Uterus (tissue), 4 donors: ENCODE data around the gene HJV. TPM values are rescaled to one million over a fixed set of nuclear protein-coding genes. Genes with fewer than 3 reads are reported as not detected.

Source experiments
- DNase-seq, 2 donors: peaks; one replicate each; pipeline ENCODE4 v3.0.0-alpha.2; 2019 to 2020
- H3K27ac ChIP-seq, 2 donors: fragments of 200-600 bp; sonication (generic); 1 replicate in 1 of 2; 2 replicates in 1 of 2; pipeline ENCODE4 v1.5.1; 2016 to 2018
- H3K27me3 ChIP-seq, 2 donors: fragments of 200-600 bp; sonication (generic); one replicate each; pipeline ENCODE4 v1.5.1; 2018 to 2019; ENCODE audit warnings: control low read depth in 1 of 2
- H3K36me3 ChIP-seq, 2 donors: fragments of 200-600 bp; sonication (generic); one replicate each; pipeline ENCODE4 v1.5.1; 2019; ENCODE audit warnings: control low read depth in 1 of 2
- H3K4me1 ChIP-seq, 2 donors: fragments of 200-600 bp; sonication (generic); one replicate each; pipeline ENCODE4 v1.5.1; 2018 to 2019; ENCODE audit warnings: control low read depth in 1 of 2
- H3K4me3 ChIP-seq, 2 donors: fragments of 200-600 bp; sonication (generic); 1 replicate in 1 of 2; 2 replicates in 1 of 2; pipeline ENCODE4 v1.5.1; 2018 to 2019; ENCODE audit warnings: mild to moderate bottlenecking in 1 of 2
- H3K9me3 ChIP-seq, 2 donors: fragments of 200-600 bp; sonication (generic); one replicate each; pipeline ENCODE4 v1.5.1; 2019; ENCODE audit warnings: control low read depth in 1 of 2
- POLR2A ChIP-seq, 2 donors: fragments of 450-650 bp; IDR thresholded peaks; one replicate each; pipeline ENCODE4 v1.6.1; 2016; ENCODE audit warnings: antibody characterized with exemption in 2 of 2, mild to moderate bottlenecking in 1 of 2, moderate library complexity in 1 of 2
- intact Hi-C: fragments of 100-400 bp; cut with DNase I; formaldehyde crosslinking; loops from one replicate; pipeline ENCODE4 v1.15.1; 2023; ENCODE audit warnings: low total_unique reads
- total RNA-seq, 4 donors: library from RNA; depleted of rRNA in 3 of 4; stranded (reverse); fragments of >200 nt in 3 of 4; gene quantifications; one replicate each; pipeline versions ENCODE4 v1.1.0 to v1.2.4, GENCODE V29; 2014 to 2023
- TF ChIP-seq, protein P1 (sequence below), 4 experiments: fragments of 200-600 bp in 2 of 4; fragments of 450-650 bp in 2 of 4; sonication (generic) in 2 of 4; IDR thresholded peaks; one replicate each; pipeline ENCODE4 v1.5.1; 2016 to 2019; ENCODE audit warnings: antibody characterized with exemption in 4 of 4, mild to moderate bottlenecking in 2 of 4, moderate library complexity in 1 of 4
- donor health status: DM: yes; HTN: yes; CAD: no.

HJV gene
- total RNA-seq, 4 donors from 2014 or later: not detected

DNA sequence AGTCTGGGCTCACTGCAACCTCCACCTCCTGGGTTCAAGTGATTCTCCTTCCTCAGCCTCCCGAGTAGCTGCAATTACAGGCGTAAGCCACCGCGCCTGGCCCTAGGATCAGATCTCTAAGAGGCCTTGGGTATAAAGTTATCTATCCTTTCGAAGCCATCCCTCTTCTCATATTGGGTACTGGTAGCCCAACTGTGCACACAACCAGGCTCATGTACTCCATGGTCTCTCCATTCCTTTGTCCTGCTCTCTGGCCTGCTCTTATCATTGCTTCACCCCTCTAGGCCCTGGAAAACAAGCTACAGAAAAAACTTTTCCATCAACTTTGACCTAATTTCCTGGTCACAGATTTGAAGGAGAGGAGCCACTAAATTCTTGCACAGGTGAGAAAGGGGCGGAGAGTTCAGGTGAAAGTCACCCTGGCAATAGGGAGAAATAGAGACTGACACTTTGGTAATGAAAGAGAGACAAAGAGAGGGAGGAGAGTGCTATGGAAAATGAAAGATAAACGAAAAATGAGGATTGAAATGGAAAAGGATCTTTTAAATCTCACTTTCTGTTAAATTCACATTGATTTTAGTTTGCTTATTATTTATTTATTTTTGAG lies 31.2 kb downstream of the HJV start:
- Histone ChIP-seq H3K9me3 (no peaks in the 10 kb centered on the region), H3K36me3 (peaks cover 0 to 3% of the 10 kb centered on the region in 2 donors), H3K27ac (peak overlapping the region; percentile 96 to 100), H3K4me3 (no peak overlapping the region), H3K4me1 (no peaks in the 10 kb centered on the region), H3K27me3 (no peaks in the 10 kb centered on the region)
- DNase-seq: peak; percentile 16 to 44
- intact Hi-C loops: no loop called here
- no peak for TF ChIP-seq POLR2A (IDR thresholded peaks at IDR 0.05)
- TF ChIP-seq, protein P1, sequence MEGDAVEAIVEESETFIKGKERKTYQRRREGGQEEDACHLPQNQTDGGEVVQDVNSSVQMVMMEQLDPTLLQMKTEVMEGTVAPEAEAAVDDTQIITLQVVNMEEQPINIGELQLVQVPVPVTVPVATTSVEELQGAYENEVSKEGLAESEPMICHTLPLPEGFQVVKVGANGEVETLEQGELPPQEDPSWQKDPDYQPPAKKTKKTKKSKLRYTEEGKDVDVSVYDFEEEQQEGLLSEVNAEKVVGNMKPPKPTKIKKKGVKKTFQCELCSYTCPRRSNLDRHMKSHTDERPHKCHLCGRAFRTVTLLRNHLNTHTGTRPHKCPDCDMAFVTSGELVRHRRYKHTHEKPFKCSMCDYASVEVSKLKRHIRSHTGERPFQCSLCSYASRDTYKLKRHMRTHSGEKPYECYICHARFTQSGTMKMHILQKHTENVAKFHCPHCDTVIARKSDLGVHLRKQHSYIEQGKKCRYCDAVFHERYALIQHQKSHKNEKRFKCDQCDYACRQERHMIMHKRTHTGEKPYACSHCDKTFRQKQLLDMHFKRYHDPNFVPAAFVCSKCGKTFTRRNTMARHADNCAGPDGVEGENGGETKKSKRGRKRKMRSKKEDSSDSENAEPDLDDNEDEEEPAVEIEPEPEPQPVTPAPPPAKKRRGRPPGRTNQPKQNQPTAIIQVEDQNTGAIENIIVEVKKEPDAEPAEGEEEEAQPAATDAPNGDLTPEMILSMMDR (IDR thresholded peaks at IDR 0.05): no peak

DNA sequence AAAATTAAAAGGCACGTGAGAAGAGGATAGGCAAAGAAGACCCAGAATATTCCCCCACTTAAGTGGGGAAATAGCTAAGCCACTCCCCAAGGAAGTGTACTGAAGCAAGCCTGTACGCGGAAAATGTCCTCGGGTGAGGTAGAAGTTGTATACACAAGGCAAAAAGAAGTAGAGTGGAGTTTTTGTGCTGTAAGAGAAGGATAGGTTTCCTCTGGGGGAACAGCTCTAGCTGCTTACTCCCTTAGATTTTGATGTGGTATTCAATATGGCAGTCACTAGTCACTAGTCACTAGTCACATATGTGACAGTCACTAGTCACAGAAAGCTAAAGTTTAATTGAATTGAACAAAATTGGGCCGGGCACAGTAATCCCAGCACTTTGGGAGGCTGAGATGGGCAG lies 32.8 kb downstream of the HJV start:
- DNase-seq: peak; percentile 7 to 18
- intact Hi-C loops: no loop called here
- Histone ChIP-seq H3K36me3 (peaks cover 0 to 3% of the 10 kb centered on the region in 2 donors), H3K27me3 (no peaks in the 10 kb centered on the region), H3K4me3 (no peak overlapping the region), H3K27ac (peak overlapping the region; percentile 96 to 100), H3K4me1 (peaks cover 0 to 4% of the 10 kb centered on the region in 2 donors), H3K9me3 (no peaks in the 10 kb centered on the region)
- no peak for TF ChIP-seq POLR2A (IDR thresholded peaks at IDR 0.05)
- TF ChIP-seq, protein P1 (IDR thresholded peaks at IDR 0.05): no peak

DNA sequence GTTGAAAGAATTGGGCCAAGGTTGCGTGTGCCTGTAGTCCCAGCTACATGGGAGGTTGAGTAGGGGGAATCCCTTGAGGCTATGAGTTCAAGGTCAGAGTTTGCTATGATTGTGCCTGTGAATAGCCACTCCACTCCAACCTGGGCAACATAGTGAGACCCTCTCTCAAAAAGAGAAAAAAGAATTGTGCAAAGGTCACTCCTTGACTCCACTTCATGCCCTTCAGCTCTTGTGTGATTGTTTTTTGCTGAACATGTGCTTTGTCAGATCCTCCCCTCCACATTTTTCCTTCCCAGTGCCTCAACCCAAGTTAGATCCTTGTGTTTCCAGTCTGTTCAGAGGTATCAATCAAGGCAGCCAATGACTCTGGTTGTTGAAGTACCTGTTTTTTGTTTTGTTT lies 33.6 kb downstream of the HJV start:
- Histone ChIP-seq H3K9me3 (no peaks in the 10 kb centered on the region), H3K27ac (peak overlapping the region; percentile 96 to 100), H3K4me1 (peaks cover 0 to 10% of the 10 kb centered on the region in 2 donors), H3K27me3 (no peaks in the 10 kb centered on the region), H3K36me3 (no peaks in the 10 kb centered on the region), H3K4me3 (no peak overlapping the region)
- no peak for DNase-seq
- TF ChIP-seq, protein P1 (IDR thresholded peaks at IDR 0.05): no peak
- no peak for TF ChIP-seq POLR2A (IDR thresholded peaks at IDR 0.05)
- intact Hi-C loops: no loop called here

DNA sequence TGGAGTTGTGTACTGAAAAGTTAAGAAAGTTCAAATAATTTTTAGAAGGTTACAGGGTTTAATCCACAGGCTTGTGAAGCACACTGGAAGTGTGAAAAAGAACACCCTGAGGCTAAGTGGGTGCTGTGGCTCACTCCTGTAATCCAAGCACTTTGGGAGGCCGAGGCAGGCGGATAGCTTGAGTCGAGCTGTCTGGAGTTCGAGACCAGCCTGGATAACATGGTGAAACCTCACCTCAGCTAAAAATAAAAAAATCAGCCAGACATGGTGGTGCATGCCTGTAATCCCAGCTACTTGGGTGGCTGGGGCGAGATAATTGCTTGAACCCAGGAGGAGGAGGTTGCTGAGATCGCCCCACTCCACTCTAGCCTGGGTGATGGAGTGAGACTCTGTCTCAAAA lies 35.0 kb downstream of the HJV start:
- peaks cover 0 to 14% of the 10 kb centered on the region in 2 donors for H3K4me1 ChIP-seq
- no peak overlapping the region for H3K4me3 ChIP-seq
- H3K36me3 ChIP-seq: no peaks in the 10 kb centered on the region

More for the DNA sequence above, 35.0 kb downstream of the HJV start:
- Histone ChIP-seq H3K9me3 (no peaks in the 10 kb centered on the region), H3K27ac (peak overlapping the region; percentile 96 to 100), H3K27me3 (no peaks in the 10 kb centered on the region)
- no peak for TF ChIP-seq POLR2A (IDR thresholded peaks at IDR 0.05)
- TF ChIP-seq, protein P1 (IDR thresholded peaks at IDR 0.05): no peak
- DNase-seq: peak in 1 of 2 donors; percentile 17
- intact Hi-C loops: no loop called here
